Spleen (tissue), 11 donors: ENCODE data around the gene FAM156B. TPM values are rescaled to one million over a fixed set of nuclear protein-coding genes. Genes with fewer than 3 reads are reported as not detected.
"Not testable (repeated sequence)": the region's sequence is repeated elsewhere in the genome, so short reads cannot be mapped to it uniquely, and the experiment has no call there.

Source experiments
- DNase-seq: peaks from one replicate; pipeline ENCODE4 v3.0.0-alpha.2; 2020
- H3K27ac ChIP-seq, 8 donors: fragments of 200-600 bp; sonication (generic) in 7 of 8; 1 replicate in 4 of 8; 2 replicates in 4 of 8; pipeline versions ENCODE4 v1.5.0 to v1.8.0; 2016 to 2021; ENCODE audit warnings: inconsistent platforms in 4 of 8, mild to moderate bottlenecking in 4 of 8, moderate library complexity in 1 of 8
- H3K27me3 ChIP-seq, 7 donors: fragments of 200-600 bp; sonication (generic) in 6 of 7; replicated peaks in 1 of 7; 1 replicate in 4 of 7; 2 replicates in 3 of 7; pipeline versions ENCODE4 v1.5.0 to v1.8.0; 2016 to 2021; ENCODE audit warnings: inconsistent platforms in 3 of 7, mild to moderate bottlenecking in 1 of 7
- H3K36me3 ChIP-seq, 6 donors: fragments of 200-600 bp; sonication (generic) in 5 of 6; 1 replicate in 4 of 6; 2 replicates in 2 of 6; pipeline versions ENCODE4 v1.5.0 to v1.8.0; 2016 to 2021; ENCODE audit warnings: inconsistent platforms in 2 of 6
- H3K4me1 ChIP-seq, 6 donors: fragments of 200-600 bp; sonication (generic) in 5 of 6; 1 replicate in 3 of 6; 2 replicates in 3 of 6; pipeline versions ENCODE4 v1.5.0 to v1.8.0; 2016 to 2021; ENCODE audit warnings: inconsistent platforms in 3 of 6
- H3K4me3 ChIP-seq, 8 donors: fragments of 200-600 bp; sonication (generic) in 7 of 8; 1 replicate in 4 of 8; 2 replicates in 4 of 8; pipeline versions ENCODE4 v1.5.0 to v1.8.0; 2016 to 2021; ENCODE audit warnings: inconsistent platforms in 4 of 8, mild to moderate bottlenecking in 4 of 8, moderate library complexity in 2 of 8
- H3K9me3 ChIP-seq, 8 donors: fragments of 200-600 bp; sonication (generic) in 7 of 8; 1 replicate in 4 of 8; 2 replicates in 4 of 8; pipeline versions ENCODE4 v1.5.0 to v1.8.0; 2016 to 2021; ENCODE audit warnings: inconsistent platforms in 4 of 8
- POLR2A ChIP-seq, 3 donors: fragments of 450-650 bp; IDR thresholded peaks; one replicate each; pipeline ENCODE4 v1.5.1; 2017; ENCODE audit warnings: antibody characterized with exemption in 3 of 3, mild to moderate bottlenecking in 1 of 3
- POLR2AphosphoS5 ChIP-seq, 3 donors: sonication (generic); formaldehyde crosslinking; IDR thresholded peaks; one replicate each; pipeline ENCODE4 v1.5.1; 2017; ENCODE audit warnings: antibody characterized with exemption in 3 of 3
- WGBS, 5 donors: extraction: QIAGEN DNeasy Blood & Tissue Kit in 3 of 5; methylation state at CpG; one replicate each; pipeline versions ENCODE4 v1.1.5 to v1.1.7; 2013 to 2018; 5-methylcytosine and 5-hydroxymethylcytosine counted together
- intact Hi-C: fragments of 100-400 bp; cut with DNase I; formaldehyde crosslinking; loops from one replicate; pipeline ENCODE4 v1.15.0; 2023; ENCODE audit warnings: low total_unique reads
- polyA plus RNA-seq, 3 donors: library from polyadenylated mRNA; stranded (reverse); fragments of 200-250 nt; gene quantifications; one replicate each; pipeline ENCODE4 v1.2.1, GENCODE V29; 2013
- total RNA-seq, 7 donors: library from RNA; depleted of rRNA in 3 of 7; stranded (reverse); fragments of >200 nt in 3 of 7; fragmentation: NEBNext Ultra II Directional in 4 of 7; extraction: Animal tissue kit (Norgen Biotek cat#: 25700) in 4 of 7; gene quantifications; one replicate each; pipeline versions ENCODE4 v1.1.0 to v1.2.1, GENCODE V29; 2016 to 2021
- TF ChIP-seq, protein P1 (sequence below), 11 experiments: fragments of 200-600 bp in 7 of 11; fragments of 450-650 bp in 4 of 11; sonication (generic) in 4 of 11; IDR thresholded peaks in 8 of 11; conservative IDR thresholded peaks in 3 of 11; 1 replicate in 7 of 11; 2 replicates in 4 of 11; pipeline versions ENCODE4 v1.4.0 to v1.8.0; 2016 to 2021; ENCODE audit warnings: antibody characterized with exemption in 11 of 11, inconsistent platforms in 4 of 11, mild to moderate bottlenecking in 1 of 11
- donor health status: healthy with polysubstance abuse.
- donor health status: DM: no; HTN: no; CAD: no; lungs with moderate emphysema.
- donor health status: DM: no; HTN: no; CAD: no.
- donor health status: Bipolar disorder and iron deficiency.
- donor health status: healthy.
- donor health status: DM: no; HTN: no; CAD: no.
- donor health status: DM: yes; HTN: yes; CAD: no.

The FAM156B gene
- total and polyA plus RNA-seq, 10 donors, result 9.5 to 90.8 (median 25.5) TPM

GRCh38 chrX:52867610-52868348, 29.4 kb upstream of the FAM156B start, which contains the start of gene XAGE3:
Gene XAGE3 (minus strand): TSS chrX:52868083. CDS start chrX:52867133, 950 bp downstream.
- peaks cover 0 to 11% (median 0%) of the 10 kb centered on the region in 7 donors for H3K27me3 ChIP-seq

GRCh38 chrX:52870046-52870445, 27.1 kb upstream of the FAM156B start:
- TF ChIP-seq, protein P1, sequence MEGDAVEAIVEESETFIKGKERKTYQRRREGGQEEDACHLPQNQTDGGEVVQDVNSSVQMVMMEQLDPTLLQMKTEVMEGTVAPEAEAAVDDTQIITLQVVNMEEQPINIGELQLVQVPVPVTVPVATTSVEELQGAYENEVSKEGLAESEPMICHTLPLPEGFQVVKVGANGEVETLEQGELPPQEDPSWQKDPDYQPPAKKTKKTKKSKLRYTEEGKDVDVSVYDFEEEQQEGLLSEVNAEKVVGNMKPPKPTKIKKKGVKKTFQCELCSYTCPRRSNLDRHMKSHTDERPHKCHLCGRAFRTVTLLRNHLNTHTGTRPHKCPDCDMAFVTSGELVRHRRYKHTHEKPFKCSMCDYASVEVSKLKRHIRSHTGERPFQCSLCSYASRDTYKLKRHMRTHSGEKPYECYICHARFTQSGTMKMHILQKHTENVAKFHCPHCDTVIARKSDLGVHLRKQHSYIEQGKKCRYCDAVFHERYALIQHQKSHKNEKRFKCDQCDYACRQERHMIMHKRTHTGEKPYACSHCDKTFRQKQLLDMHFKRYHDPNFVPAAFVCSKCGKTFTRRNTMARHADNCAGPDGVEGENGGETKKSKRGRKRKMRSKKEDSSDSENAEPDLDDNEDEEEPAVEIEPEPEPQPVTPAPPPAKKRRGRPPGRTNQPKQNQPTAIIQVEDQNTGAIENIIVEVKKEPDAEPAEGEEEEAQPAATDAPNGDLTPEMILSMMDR (IDR thresholded peaks at IDR 0.05 in 8 of 11, conservative IDR thresholded peaks at IDR 0.05 in 3 of 11), result no peak
- no peak for TF ChIP-seq POLR2A (IDR thresholded peaks at IDR 0.05)
- no peak for TF ChIP-seq POLR2AphosphoS5 (IDR thresholded peaks at IDR 0.05)
- no peak overlapping the region for H3K27ac ChIP-seq
- 37 to 71% (median 54%) methylated on average over 1 of the region's 1 CpG for WGBS, 5 donors
- H3K27me3 ChIP-seq, result peaks cover 0 to 17% (median 0%) of the 10 kb centered on the region in 7 donors
- DNase-seq, result no peak
- H3K4me3 ChIP-seq, result no peak overlapping the region
- H3K9me3 ChIP-seq, result no peaks in the 10 kb centered on the region
- intact Hi-C loops, result no loop called here
- H3K4me1 ChIP-seq, result no peaks in the 10 kb centered on the region
- H3K36me3 ChIP-seq, result no peaks in the 10 kb centered on the region

More at GRCh38 chrX:52867610-52868348, 29.4 kb upstream of the FAM156B start, which contains the start of gene XAGE3:
- H3K36me3 ChIP-seq, result no peaks in the 10 kb centered on the region
- H3K9me3 ChIP-seq, result no peaks in the 10 kb centered on the region
- H3K4me3 ChIP-seq, result no peak within 1 kb of the TSS
- TF ChIP-seq, protein P1 (IDR thresholded peaks at IDR 0.05 in 8 of 11, conservative IDR thresholded peaks at IDR 0.05 in 3 of 11), result no peak
- TF ChIP-seq POLR2AphosphoS5 (IDR thresholded peaks at IDR 0.05), result no peak
- no peak for TF ChIP-seq POLR2A (IDR thresholded peaks at IDR 0.05)
- DNase-seq, result no peak
- H3K4me1 ChIP-seq, result no peaks in the 10 kb centered on the region
- H3K27ac ChIP-seq, result no peak within 1 kb of the TSS
- intact Hi-C loops, result no loop called here
- 79 to 96% (median 90%) methylated on average over 30 to 35 of the region's 35 CpGs for WGBS, 5 donors

GRCh38 chrX:52873825-52874224, 23.3 kb upstream of the FAM156B start:
- H3K36me3 ChIP-seq, H3K27ac ChIP-seq, H3K9me3 ChIP-seq, intact Hi-C loops, DNase-seq, H3K4me1 ChIP-seq, H3K4me3 ChIP-seq: not testable (repeated sequence)
- H3K27me3 ChIP-seq, result peaks cover 0 to 25% (median 0%) of the 10 kb centered on the region in 7 donors

GRCh38 chrX:52874661-52875060, 22.5 kb upstream of the FAM156B start:
- 65 to 85% (median 79%) methylated on average over 5 of the region's 5 CpGs for WGBS, 5 donors
- H3K27me3 ChIP-seq, result peaks cover 0 to 25% (median 0%) of the 10 kb centered on the region in 7 donors
- intact Hi-C loops, result no loop called here

GRCh38 chrX:52875436-52875835, 21.7 kb upstream of the FAM156B start:
- H3K4me3 ChIP-seq, intact Hi-C loops, H3K27ac ChIP-seq, H3K36me3 ChIP-seq, H3K4me1 ChIP-seq, H3K9me3 ChIP-seq, DNase-seq: not testable (repeated sequence)
- peaks cover 0 to 25% (median 0%) of the 10 kb centered on the region in 7 donors for H3K27me3 ChIP-seq
- WGBS, 5 donors, result 81 to 90% (median 86%) methylated on average over 4 to 10 of the region's 10 CpGs

More at GRCh38 chrX:52874661-52875060, 22.5 kb upstream of the FAM156B start:
- TF ChIP-seq, protein P1 (IDR thresholded peaks at IDR 0.05 in 8 of 11, conservative IDR thresholded peaks at IDR 0.05 in 3 of 11), result no peak
- TF ChIP-seq POLR2AphosphoS5 (IDR thresholded peaks at IDR 0.05), result no peak
- TF ChIP-seq POLR2A (IDR thresholded peaks at IDR 0.05), result no peak
- H3K27ac ChIP-seq, result no peak overlapping the region
- H3K4me3 ChIP-seq, result no peak overlapping the region
- no peaks in the 10 kb centered on the region for H3K9me3 ChIP-seq
- no peaks in the 10 kb centered on the region for H3K4me1 ChIP-seq
- H3K36me3 ChIP-seq, result no peaks in the 10 kb centered on the region
- DNase-seq, result no peak

- H3K4me3 ChIP-seq, DNase-seq, H3K4me1 ChIP-seq, intact Hi-C loops, H3K36me3 ChIP-seq, H3K9me3 ChIP-seq, H3K27ac ChIP-seq: not testable (repeated sequence)
- peaks cover 0 to 25% (median 0%) of the 10 kb centered on the region in 7 donors for H3K27me3 ChIP-seq
- 63 to 72% (median 65%) methylated on average over 4 to 6 of the region's 6 CpGs for WGBS, 5 donors
Observed at GRCh38 chrX:52876386-52876785, 20.7 kb upstream of the FAM156B start.

- intact Hi-C loops, H3K27me3 ChIP-seq, H3K27ac ChIP-seq, H3K36me3 ChIP-seq, H3K4me1 ChIP-seq, H3K4me3 ChIP-seq, H3K9me3 ChIP-seq, DNase-seq: not testable (repeated sequence)
- no CpG with 5 or more reads among the region's 10 CpGs for WGBS, 5 donors
Observed at GRCh38 chrX:52887459-52887858, 9.7 kb upstream of the FAM156B start.

DNA sequence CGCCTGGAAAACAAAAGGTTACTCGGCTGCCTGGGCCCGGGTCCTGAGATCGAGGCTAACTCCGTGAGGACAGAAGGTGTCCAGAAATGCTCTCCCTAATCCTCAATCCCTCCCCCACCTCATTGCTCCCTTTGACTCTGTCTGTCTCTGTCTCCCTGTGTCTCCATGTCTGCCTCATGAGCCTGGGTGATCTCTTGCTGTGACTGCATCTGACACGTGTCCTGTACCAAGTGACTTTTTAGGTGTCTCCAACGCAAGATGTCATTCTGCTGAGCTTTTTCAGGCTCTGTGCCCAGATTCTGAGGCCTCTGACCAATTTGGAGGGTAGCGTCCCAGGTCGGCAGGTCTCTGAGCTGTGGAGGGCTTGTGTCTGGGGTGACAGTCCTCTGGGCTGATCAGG, 9.0 kb upstream of the FAM156B start:
- DNase-seq, result not testable (repeated sequence)
- WGBS, 5 donors, result no CpG with 5 or more reads among the region's 9 CpGs

More for the DNA sequence above, 9.0 kb upstream of the FAM156B start:
- H3K9me3 ChIP-seq, H3K27me3 ChIP-seq, H3K4me3 ChIP-seq, intact Hi-C loops, H3K36me3 ChIP-seq, H3K27ac ChIP-seq, H3K4me1 ChIP-seq: not testable (repeated sequence)
